B cell (primary cell): Measurements from ENCODE around the gene PXK. TPM values are rescaled to one million over a fixed set of nuclear protein-coding genes. Genes with fewer than 3 reads are reported as not detected.

ENCODE experiments used
- ATAC-seq: fragments of 200-7000 bp; cut with Tn5 transposase; one replicate; pipeline ENCODE4 v1.10.0; 2021; ENCODE audit warnings: low read depth, mild to moderate bottlenecking, moderate number of reproducible peaks, moderate library complexity
- CTCF ChIA-PET: fragments of 350-600 bp; sonication (Branson Sonifier 250); formaldehyde crosslinking; loops from one replicate; lab custom pipeline; 2021; ENCODE audit warnings: antibody characterized with exemption, inconsistent platforms; lab: Charles Lee
- POLR2A ChIA-PET: fragments of 350-600 bp; sonication (Branson Sonifier 250); formaldehyde crosslinking; loops from one replicate; lab custom pipeline; 2021; ENCODE audit warnings: antibody characterized with exemption; lab: Charles Lee
- DNase-seq: peaks from one replicate; pipeline ENCODE4 v3.0.0; 2013
- H2AFZ ChIP-seq: 2 replicates; pipeline ENCODE4 v1.6.1; 2012; ENCODE audit warnings: mild to moderate bottlenecking, low read depth, low read length; ENCODE audit not compliant: insufficient read depth, poor library complexity, severe bottlenecking
- H3K27ac ChIP-seq, 2 donors: 1 replicate in 1 of 2; 2 replicates in 1 of 2; pipeline ENCODE4 v1.5.1; 2012 to 2013; ENCODE audit warnings: low read length in 2 of 2, mild to moderate bottlenecking in 2 of 2, moderate library complexity in 1 of 2
- H3K27me3 ChIP-seq, 4 experiments: fragments of 200-600 bp in 1 of 4; sonication (generic) in 1 of 4; replicated peaks in 1 of 4; 1 replicate in 2 of 4; 2 replicates in 2 of 4; pipeline versions ENCODE4 v1.6.1 to v1.7.0; 2013 to 2016; ENCODE audit warnings: low read length in 3 of 4, mild to moderate bottlenecking in 2 of 4, mixed read lengths in 1 of 4, moderate library complexity in 1 of 4; ENCODE audit not compliant: insufficient read depth in 4 of 4, control insufficient read depth in 3 of 4; ENCODE audit errors: control extremely low read depth in 1 of 4
- H3K36me3 ChIP-seq, 2 experiments: replicated peaks in 1 of 2; 1 replicate in 1 of 2; 2 replicates in 1 of 2; pipeline versions ENCODE4 v1.6.1 to v1.7.1; 2013; ENCODE audit warnings: low read length in 1 of 2; ENCODE audit not compliant: insufficient read depth in 2 of 2, control insufficient read depth in 1 of 2; ENCODE audit errors: control extremely low read depth in 1 of 2, extremely low read depth in 1 of 2
- H3K4me1 ChIP-seq, 2 donors: fragments of 200-600 bp in 1 of 2; sonication (generic) in 1 of 2; 1 replicate in 1 of 2; 2 replicates in 1 of 2; pipeline versions ENCODE4 v1.5.1 to v1.6.1; 2013 to 2017; ENCODE audit warnings: low read length in 2 of 2; ENCODE audit not compliant: control insufficient read depth in 2 of 2, insufficient read depth in 2 of 2
- H3K4me2 ChIP-seq: replicated peaks from 2 replicates; pipeline ENCODE3; 2012; ENCODE audit warnings: mild to moderate bottlenecking, low read depth, low read length; ENCODE audit not compliant: poor library complexity, severe bottlenecking
- H3K4me3 ChIP-seq, 5 experiments: fragments of 200-600 bp in 1 of 5; sonication (generic) in 1 of 5; 1 replicate in 3 of 5; 2 replicates in 2 of 5; pipeline versions ENCODE4 v1.5.1 to v1.7.0; 2011 to 2016; ENCODE audit warnings: low read length in 4 of 5, mild to moderate bottlenecking in 4 of 5, low read depth in 2 of 5, control low read depth in 1 of 5, moderate library complexity in 1 of 5; ENCODE audit not compliant: insufficient read depth in 1 of 5; ENCODE audit errors: control extremely low read depth in 1 of 5, extremely low read depth in 1 of 5
- H3K79me2 ChIP-seq: fragments of 200-600 bp; sonication (generic); one replicate; pipeline ENCODE4 v1.6.0; 2016; ENCODE audit warnings: low read length; ENCODE audit not compliant: control insufficient read depth, insufficient read depth
- H3K9ac ChIP-seq: fragments of 200-600 bp; sonication (generic); 2 replicates; pipeline ENCODE4 v1.6.1; 2017; ENCODE audit warnings: mild to moderate bottlenecking, low read length, moderate library complexity
- H3K9me3 ChIP-seq, 3 donors: one replicate each; pipeline versions ENCODE4 v1.6.1 to v1.7.1; 2013; ENCODE audit warnings: low read length in 2 of 3; ENCODE audit not compliant: control insufficient read depth in 2 of 3, insufficient read depth in 1 of 3; ENCODE audit errors: control extremely low read depth in 1 of 3
- H4K20me1 ChIP-seq: 2 replicates; pipeline ENCODE4 v1.6.0; 2012; ENCODE audit warnings: mild to moderate bottlenecking, low read length; ENCODE audit not compliant: insufficient read depth, control insufficient read depth, poor library complexity, severe bottlenecking
- H3K27ac Mint-ChIP-seq: one replicate; pipeline ENCODE4 v1.8.0; 2021; ENCODE audit warnings: mixed read lengths
- H3K27me3 Mint-ChIP-seq: one replicate; pipeline ENCODE4 v1.8.0; 2021; ENCODE audit warnings: mixed read lengths
- H3K4me1 Mint-ChIP-seq: one replicate; pipeline ENCODE4 v1.8.0; 2021; ENCODE audit warnings: mixed read lengths
- H3K4me3 Mint-ChIP-seq: one replicate; pipeline ENCODE4 v1.8.0; 2021; ENCODE audit warnings: mixed read lengths
- H3K9me3 Mint-ChIP-seq: one replicate; pipeline ENCODE4 v1.8.0; 2022; ENCODE audit warnings: mixed read lengths; ENCODE audit not compliant: insufficient read depth
- CTCF ChIP-seq: fragments of 200-600 bp; IDR thresholded peaks from one replicate; pipeline ENCODE4 v1.8.0; 2022; ENCODE audit warnings: antibody characterized with exemption, mild to moderate bottlenecking
- EZH2 ChIP-seq: IDR thresholded peaks from 2 replicates; pipeline ENCODE4 v1.6.1; 2012; ENCODE audit warnings: borderline replicate concordance, low read depth, mild to moderate bottlenecking, moderate library complexity, low read length; ENCODE audit not compliant: insufficient read depth, poor library complexity, severe bottlenecking
- WGBS: methylation state at CpG from one replicate; pipeline ENCODE4 v1.1.5; 2013; ENCODE audit warnings: missing lambda C conversion rate; ENCODE audit not compliant: insufficient coverage; 5-methylcytosine and 5-hydroxymethylcytosine counted together
- intact Hi-C: fragments of 100-400 bp; cut with micrococcal nuclease; formaldehyde crosslinking; loops from one replicate; pipeline ENCODE4 v1.10.0; 2022
- polyA plus RNA-seq: library from polyadenylated mRNA; depleted of rRNA; stranded (reverse); fragments of >200 nt; gene quantifications from 2 replicates; pipeline ENCODE4 v1.2.3, GENCODE V29; 2012
- total RNA-seq, 2 donors: library from RNA; stranded (reverse); fragments of 120-200 nt in 1 of 2; gene quantifications; 1 replicate in 1 of 2; 2 replicates in 1 of 2; pipeline versions ENCODE4 v1.2.3 to v1.2.4, GENCODE V29; 2013 to 2022

PXK gene
- total and polyA plus RNA-seq, 2 donors (not counting 1 experiment from before 2014, with no cell fraction given) = 46.8 to 104 TPM

- Mint-ChIP-seq H3K4me1 (no peaks in the 10 kb centered on the region), H3K9me3 (no peaks in the 10 kb centered on the region), H3K27me3 (no peaks in the 10 kb centered on the region), H3K4me3 (no peak overlapping the region), H3K27ac (no peak overlapping the region)
- no peaks in the 10 kb centered on the region for H3K79me2 ChIP-seq
- ChIA-PET CTCF (no interaction called here), POLR2A (no interaction called here)
- no peak overlapping the region for H3K27ac ChIP-seq
- H4K20me1 ChIP-seq = no peaks in the 10 kb centered on the region
- H3K4me2 ChIP-seq = no peak overlapping the region
- no peaks in the 10 kb centered on the region for H3K36me3 ChIP-seq
- no peak overlapping the region for H3K9ac ChIP-seq
- no peak overlapping the region for H3K4me3 ChIP-seq
- TF ChIP-seq CTCF = no peak
- TF ChIP-seq EZH2 = no peak
- ATAC-seq (no peak), DNase-seq (no peak)
- H2AFZ ChIP-seq = no peak overlapping the region
- H3K4me1 ChIP-seq = no peaks in the 10 kb centered on the region
- no peaks in the 10 kb centered on the region for H3K27me3 ChIP-seq
- intact Hi-C loops = no loop called here
- H3K9me3 ChIP-seq = no peaks in the 10 kb centered on the region
- 42% methylated on average over 1 of the region's 4 CpGs for WGBS
These were observed 109.1 kb downstream of the PXK start for GRCh38 chr3:58441514-58442450.

- Histone ChIP-seq H2AFZ (no peak overlapping the region), H3K36me3 (no peaks in the 10 kb centered on the region), H3K4me2 (no peak overlapping the region), H3K4me3 (no peak overlapping the region), H3K27me3 (peaks cover 0 to 2% (median 0%) of the 10 kb centered on the region in 4 experiments), H3K9ac (no peak overlapping the region), H3K79me2 (no peaks in the 10 kb centered on the region), H3K4me1 (no peaks in the 10 kb centered on the region), H3K9me3 (peaks cover 2 to 28% (median 22%) of the 10 kb centered on the region in 3 donors), H3K27ac (no peak overlapping the region), H4K20me1 (no peaks in the 10 kb centered on the region)
- CTCF ChIA-PET = interaction anchor here (2.0 kb wide), 1 partner anchor 11 kb away, joined by 6 read pairs; no protein-coding TSS in a partner anchor
- POLR2A ChIA-PET = no interaction called here
- Mint-ChIP-seq H3K9me3 (peaks cover 11% of the 10 kb centered on the region), H3K4me3 (no peak overlapping the region), H3K4me1 (no peaks in the 10 kb centered on the region), H3K27ac (no peak overlapping the region), H3K27me3 (no peaks in the 10 kb centered on the region)
- no peak for ATAC-seq
- intact Hi-C loops = no loop called here
- DNase-seq = no peak
- no peak for TF ChIP-seq EZH2
- TF ChIP-seq CTCF = no peak
- WGBS = no CpG with 5 or more reads among the region's 1 CpG
These were observed 119.5 kb downstream of the PXK start for GRCh38 chr3:58452176-58452575.
